IPS-NIHi7 (cell line): Measurements from ENCODE around the gene RIMS4.

Source experiments
- DNase-seq: peaks from one replicate; pipeline ENCODE4 v3.0.0; 2012; ENCODE audit warnings: mixed read lengths; ENCODE audit errors: extremely low spot score

Gene RIMS4

DNA sequence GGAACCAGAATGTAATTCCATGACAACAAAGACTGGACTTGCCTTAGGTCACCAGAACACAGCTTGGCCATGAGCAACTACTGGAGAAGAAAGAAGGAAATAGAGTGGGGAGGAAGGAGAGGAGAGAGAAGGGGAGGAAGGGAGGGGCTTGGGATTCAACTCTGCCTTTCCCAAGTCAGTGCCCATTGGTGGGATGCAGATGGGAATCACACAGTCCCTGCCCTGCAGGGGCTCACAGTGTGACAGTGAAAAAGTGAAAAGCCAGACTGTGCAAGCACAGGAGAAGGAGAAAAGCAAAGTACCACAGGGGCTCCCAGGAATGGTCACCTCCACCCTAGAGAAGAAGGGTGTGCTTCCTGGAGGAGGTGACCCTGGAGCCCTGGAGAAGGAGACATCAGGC, 14.0 kb downstream of the RIMS4 start:
- no peak for DNase-seq

DNA sequence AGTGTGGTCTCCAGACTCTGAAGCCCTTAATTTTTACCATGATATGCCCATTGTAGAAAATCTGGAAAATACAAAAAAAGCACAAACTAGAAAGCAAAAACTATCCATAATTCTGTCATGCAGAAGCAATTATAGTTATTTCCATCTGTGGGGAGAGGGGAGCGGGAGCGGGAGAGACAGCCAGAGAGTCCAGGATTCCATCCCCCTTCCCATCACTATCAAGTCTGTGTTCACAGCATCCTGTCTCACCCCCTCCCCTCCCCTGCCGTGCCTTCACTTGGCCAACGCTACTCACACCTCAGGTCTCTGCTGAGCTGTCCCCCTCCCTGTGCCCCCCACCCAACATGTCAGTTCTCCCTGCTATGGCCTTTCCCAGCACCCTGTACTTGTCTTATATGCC, 14.5 kb downstream of the RIMS4 start:
- no peak for DNase-seq

GRCh38 chr20:44792796-44793195, 17.6 kb downstream of the RIMS4 start:
- DNase-seq: no peak

- DNase-seq: no peak
Observed at GRCh38 chr20:44790638-44791393, 19.5 kb downstream of the RIMS4 start.

DNA sequence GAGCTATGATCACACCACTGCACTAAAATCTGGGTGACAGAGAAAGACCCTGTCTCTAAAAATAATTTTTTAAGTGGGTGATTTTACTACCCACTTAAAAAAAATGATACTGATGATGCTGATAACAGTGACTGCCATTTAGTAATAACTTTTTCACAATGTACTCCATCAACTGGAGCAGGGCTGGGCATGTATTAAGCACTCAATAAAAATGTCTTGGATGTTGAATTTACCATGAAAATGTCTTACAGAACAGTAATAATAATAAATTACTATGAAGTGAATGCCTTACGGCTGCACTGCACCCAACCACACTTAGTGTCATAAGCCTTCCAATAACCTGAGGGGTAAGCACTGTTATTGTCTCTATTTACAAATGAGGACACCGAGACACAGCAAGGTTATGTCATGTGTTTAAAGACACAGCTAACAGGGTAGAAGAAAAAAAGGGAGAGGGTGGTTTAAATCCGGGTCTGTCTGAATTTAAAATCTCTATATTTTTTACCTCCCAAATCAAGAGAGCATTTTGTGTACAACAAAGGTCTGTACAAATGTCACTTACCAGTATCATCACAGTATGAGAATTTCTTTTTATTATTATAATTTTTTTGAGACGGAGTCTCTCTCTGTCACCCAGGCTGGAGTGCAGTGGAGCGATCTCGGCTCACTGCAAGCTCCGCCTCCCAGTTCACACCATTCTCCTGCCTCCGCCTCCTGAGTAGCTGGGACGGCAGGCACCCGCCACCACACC, 21.5 kb downstream of the RIMS4 start:
- DNase-seq: no peak

DNA sequence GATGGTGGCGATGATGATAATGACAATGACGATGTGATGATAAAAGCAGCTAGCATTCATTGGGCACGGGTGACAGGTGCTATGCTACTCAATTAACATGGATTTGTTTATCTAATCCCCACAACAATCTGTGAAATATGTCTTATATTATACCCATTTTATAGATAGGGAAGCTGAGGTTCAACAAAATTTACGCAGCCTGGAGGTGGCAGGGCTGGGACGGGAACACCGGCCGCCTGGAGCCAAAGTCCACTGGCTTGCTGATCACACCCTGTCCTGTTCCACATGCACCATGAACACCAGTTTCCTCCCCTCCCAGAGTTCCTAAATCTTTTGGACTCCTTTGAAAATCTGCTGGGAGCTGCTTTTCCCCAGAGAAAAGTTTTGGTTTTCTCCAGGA, 23.0 kb downstream of the RIMS4 start:
- DNase-seq: no peak

GRCh38 chr20:44785768-44786167, 24.6 kb downstream of the RIMS4 start:
- peak; percentile 89 for DNase-seq

DNA sequence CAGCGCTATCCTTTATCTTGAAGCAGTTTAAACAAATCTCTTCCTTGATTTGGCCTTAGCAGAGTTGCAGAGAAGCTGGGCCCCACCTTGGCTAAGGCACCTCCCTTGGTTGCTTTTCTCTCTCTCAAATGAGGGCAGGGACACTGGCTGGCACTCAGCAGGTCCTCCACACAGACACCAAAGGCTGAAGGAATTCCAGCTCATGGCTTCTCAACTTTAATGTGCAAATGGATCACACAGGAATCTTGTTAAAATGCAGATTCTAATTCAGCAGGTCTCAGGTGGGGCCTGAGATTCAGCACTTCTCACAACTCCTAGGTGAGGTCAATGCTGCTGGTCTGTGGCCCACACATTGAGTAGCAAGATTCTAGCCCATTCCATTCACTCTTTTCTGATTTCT, 25.7 kb downstream of the RIMS4 start:
- peak; percentile 46 for DNase-seq

GRCh38 chr20:44781791-44782190, 28.6 kb downstream of the RIMS4 start:
- no peak for DNase-seq

- DNase-seq: no peak
Observed at GRCh38 chr20:44781118-44781517, 29.2 kb downstream of the RIMS4 start.

DNA sequence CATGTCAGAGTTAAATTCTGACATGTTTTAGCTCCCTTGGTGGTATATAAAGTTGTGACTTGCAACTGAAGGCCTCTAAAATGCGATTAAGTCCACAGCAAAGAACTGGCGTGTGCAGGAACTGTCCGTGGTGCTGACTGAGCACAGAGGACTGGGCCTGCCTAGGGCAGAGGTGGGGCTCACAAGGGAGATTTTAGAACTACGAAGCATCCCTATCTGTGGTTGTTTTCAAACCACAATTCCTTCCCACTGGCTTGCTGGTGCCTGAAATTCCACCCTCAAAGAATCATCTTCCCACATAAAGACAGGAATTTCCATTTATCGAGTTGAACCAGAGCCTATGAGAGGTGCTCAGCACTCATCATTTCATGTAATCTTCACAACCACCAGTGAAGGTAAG, 30.1 kb downstream of the RIMS4 start:
- peak; percentile 83 for DNase-seq

- peak; percentile 52 for DNase-seq
Observed at GRCh38 chr20:44776980-44777379, 33.4 kb downstream of the RIMS4 start.

- DNase-seq: no peak
Observed at GRCh38 chr20:44773070-44773829, 37.1 kb downstream of the RIMS4 start.

DNA sequence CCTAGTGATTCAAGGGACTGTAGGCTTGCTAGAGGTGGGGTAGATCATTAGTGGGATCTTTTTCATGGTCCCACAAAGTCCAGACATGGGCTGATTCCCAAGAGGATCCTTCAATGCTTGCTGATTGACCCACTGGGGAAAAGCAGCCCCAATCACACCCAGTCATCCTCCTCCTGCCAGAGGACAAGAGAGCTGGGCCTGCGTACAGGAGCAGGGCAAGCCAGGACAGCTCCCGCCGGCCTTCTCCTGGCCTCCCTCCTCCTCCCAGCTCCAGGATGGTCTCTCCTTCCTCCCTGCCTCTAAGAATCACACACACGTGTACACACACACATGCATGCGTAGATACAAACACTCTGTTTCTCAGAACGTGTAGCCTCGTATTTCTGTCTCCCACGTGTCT, 37.7 kb downstream of the RIMS4 start:
- DNase-seq: no peak

- DNase-seq: no peak
Observed at GRCh38 chr20:44771172-44771535, 39.2 kb downstream of the RIMS4 start.

DNA sequence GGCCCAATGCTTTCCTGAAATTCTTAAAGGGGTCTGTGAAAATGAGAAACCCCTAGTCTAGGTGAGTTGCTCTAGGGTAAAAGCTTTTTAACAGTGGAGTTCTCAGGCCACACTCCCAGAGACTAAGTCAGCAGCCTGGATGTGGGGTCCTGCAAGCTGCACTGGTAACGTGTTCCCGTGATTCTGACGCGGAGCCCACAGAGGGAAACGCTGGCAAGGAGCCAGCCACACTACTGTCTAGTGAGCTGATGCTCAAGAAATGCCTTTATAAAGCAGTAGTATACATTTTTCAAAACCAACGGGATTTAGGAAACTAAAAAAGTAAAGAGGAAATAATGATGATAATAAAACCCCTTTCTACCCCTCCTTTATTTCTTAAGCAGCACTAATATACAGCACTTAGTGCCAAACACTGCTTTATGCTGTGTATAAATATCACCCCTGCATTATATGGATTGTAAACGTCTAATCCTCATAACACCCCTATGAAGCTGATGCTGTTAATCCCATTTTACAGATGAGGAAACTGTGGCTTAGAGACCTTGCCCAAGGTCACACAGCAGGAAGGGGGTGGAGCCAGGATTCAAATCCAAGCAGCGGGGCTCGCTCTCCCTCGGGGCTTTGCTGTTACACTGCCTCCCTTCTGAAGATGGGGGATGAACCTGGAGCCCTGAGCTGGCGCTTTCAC, 39.7 kb downstream of the RIMS4 start:
- no peak for DNase-seq

- DNase-seq: no peak
Observed at GRCh38 chr20:44769481-44769863, 40.9 kb downstream of the RIMS4 start.

DNA sequence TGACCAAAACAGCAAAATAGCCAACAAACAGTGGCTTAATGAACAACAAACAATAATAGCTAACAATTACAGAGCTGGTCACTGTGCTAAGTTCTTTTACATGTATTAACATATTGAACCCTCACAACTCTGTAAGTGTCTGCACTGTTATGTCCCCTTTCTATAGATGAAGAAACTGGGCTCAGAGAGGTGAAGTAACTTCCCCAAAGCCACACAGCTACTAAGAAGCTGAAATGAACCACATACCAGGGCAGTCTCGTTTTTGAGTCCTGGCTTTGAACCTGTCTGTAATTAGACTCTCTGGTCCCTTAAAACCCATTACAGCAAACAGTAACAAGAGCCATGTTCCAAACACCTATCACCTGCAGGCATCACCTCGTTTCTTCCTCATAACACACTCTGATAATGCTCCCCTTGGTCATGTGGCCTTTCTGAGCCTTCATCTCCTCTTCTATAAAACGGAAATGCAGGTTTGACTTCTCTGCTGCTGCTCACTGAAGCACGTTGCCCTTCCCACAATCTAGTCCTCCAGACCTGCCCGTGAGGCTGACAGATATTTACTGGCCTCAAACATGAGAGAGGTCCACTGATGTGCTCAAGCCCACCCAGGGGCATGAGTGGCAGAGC, 41.4 kb downstream of the RIMS4 start:
- no peak for DNase-seq

DNA sequence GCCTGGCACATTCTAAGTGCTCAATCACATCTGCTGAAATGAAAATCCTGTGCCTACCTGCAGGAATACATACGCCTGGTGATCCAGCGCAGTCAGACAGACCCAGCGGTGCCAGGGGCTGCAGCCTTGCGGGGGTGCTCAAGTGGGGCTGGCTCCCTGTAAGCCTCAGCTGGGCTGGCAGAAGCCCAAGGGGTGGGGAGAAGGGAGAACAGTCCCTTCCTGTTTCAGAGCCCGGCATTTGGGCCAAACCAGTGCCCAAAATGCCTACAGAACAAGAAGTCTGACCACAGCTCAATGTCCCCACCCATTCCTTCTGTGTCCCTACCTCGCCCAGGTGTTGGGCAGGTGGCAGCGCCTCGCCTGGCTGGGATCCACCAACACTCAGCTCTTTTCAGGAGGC, 42.1 kb downstream of the RIMS4 start:
- no peak for DNase-seq

GRCh38 chr20:44765701-44766347, 44.5 kb downstream of the RIMS4 start:
- no peak for DNase-seq

DNA sequence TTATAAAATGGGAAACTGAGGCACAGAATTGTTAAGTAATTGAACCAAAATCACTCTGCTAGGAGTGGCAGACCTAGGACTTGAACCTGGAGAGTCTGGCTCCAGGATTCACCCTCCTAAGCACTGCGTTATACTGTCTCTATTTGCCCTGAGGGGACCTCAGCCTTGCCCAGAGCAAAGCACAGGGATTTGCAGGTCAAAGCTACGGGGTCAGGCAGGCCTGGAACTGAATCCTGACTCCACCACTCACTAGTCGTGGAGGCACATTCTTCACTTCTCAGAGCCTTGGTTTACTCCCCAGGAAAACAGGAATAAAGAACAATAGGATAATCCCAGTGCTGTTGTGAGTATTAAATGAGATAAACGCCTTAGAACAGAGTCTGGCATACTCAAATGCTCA, 45.3 kb downstream of the RIMS4 start:
- DNase-seq: no peak
